ACHN (cell line): ENCODE data around the gene TP63.

ENCODE experiments used
- DNase-seq: peaks from one replicate; pipeline ENCODE4 v3.0.0-alpha.2; 2015
- in situ Hi-C: cut with HindIII; loops from 2 replicates; pipeline ENCODE4 v1.10.0; 2017; ENCODE audit warnings: low sequenced_read_pairs, low pct_ligation_motif_present, low pct_unique_long_range_greater_than_20kb

TP63 gene

GRCh38 chr3:189790658-189791057 is 159.5 kb downstream of the TP63 start:
- in situ Hi-C loops: no loop called here
- no peak for DNase-seq

- DNase-seq: no peak
- in situ Hi-C loops: no loop called here
Observed at GRCh38 chr3:189792046-189792929, 161.1 kb downstream of the TP63 start.

- DNase-seq: no peak
- in situ Hi-C loops: no loop called here
Observed at GRCh38 chr3:189794518-189794917, 163.3 kb downstream of the TP63 start.

- in situ Hi-C loops: no loop called here
- DNase-seq: no peak
Observed at GRCh38 chr3:189797103-189797750, 166.0 kb downstream of the TP63 start.

- DNase-seq: no peak
- in situ Hi-C loops: no loop called here
Observed at GRCh38 chr3:189799366-189799765, 168.2 kb downstream of the TP63 start.

- no peak for DNase-seq
- in situ Hi-C loops: no loop called here
Observed at GRCh38 chr3:189800436-189800835, 169.2 kb downstream of the TP63 start.

- in situ Hi-C loops: no loop called here
- no peak for DNase-seq
Observed at GRCh38 chr3:189803254-189803653, 172.1 kb downstream of the TP63 start.

GRCh38 chr3:189805375-189806067 is 174.3 kb downstream of the TP63 start:
- in situ Hi-C loops: no loop called here
- no peak for DNase-seq

- in situ Hi-C loops: no loop called here
- DNase-seq: no peak
Observed at GRCh38 chr3:189806171-189806951, 175.2 kb downstream of the TP63 start.

- in situ Hi-C loops: no loop called here
- no peak for DNase-seq
Observed at GRCh38 chr3:189808246-189809007, 177.2 kb downstream of the TP63 start.

GRCh38 chr3:189809583-189809982 is 178.4 kb downstream of the TP63 start:
- in situ Hi-C loops: no loop called here
- no peak for DNase-seq

GRCh38 chr3:189812806-189813465 is 181.7 kb downstream of the TP63 start:
- in situ Hi-C loops: no loop called here
- DNase-seq: no peak

GRCh38 chr3:189813647-189814240 is 182.6 kb downstream of the TP63 start:
- in situ Hi-C loops: no loop called here
- DNase-seq: no peak

GRCh38 chr3:189820365-189820720 is 189.2 kb downstream of the TP63 start:
- DNase-seq: no peak
- in situ Hi-C loops: no loop called here

- no peak for DNase-seq
- in situ Hi-C loops: no loop called here
Observed at GRCh38 chr3:189821262-189821661, 190.1 kb downstream of the TP63 start.

GRCh38 chr3:189822726-189823125 is 191.5 kb downstream of the TP63 start:
- DNase-seq: no peak
- in situ Hi-C loops: no loop called here

GRCh38 chr3:189824629-189825312 is 193.6 kb downstream of the TP63 start:
- DNase-seq: peak; percentile 83
- in situ Hi-C loops: no loop called here
